Activated naive CD4-positive, alpha-beta T cell treated with anti-CD3 and anti-CD28 coated beads, Interleukin-2, amount 50 U/mL, for 16 hours (primary cell): ENCODE data around the gene RAB6B.

Experiments
- DNase-seq: peaks from one replicate; pipeline ENCODE4 v3.0.0-alpha.2; 2020

The RAB6B gene

GRCh38 chr3:133895208-133896001 is at the start of gene RAB6B:
Gene RAB6B (minus strand): TSS chr3:133895882. CDS start chr3:133895466, 416 bp downstream.
- no peak for DNase-seq

- DNase-seq, result no peak
These were observed 49.1 kb upstream of the RAB6B start for GRCh38 chr3:133944641-133945380.

- no peak for DNase-seq
These were observed 48.5 kb upstream of the RAB6B start for GRCh38 chr3:133944181-133944580.

GRCh38 chr3:133943639-133944141 is 48.0 kb upstream of the RAB6B start:
- no peak for DNase-seq

GRCh38 chr3:133943031-133943535 is 47.4 kb upstream of the RAB6B start:
- no peak for DNase-seq

- DNase-seq, result no peak
These were observed 45.7 kb upstream of the RAB6B start for GRCh38 chr3:133941415-133941821.

- no peak for DNase-seq
These were observed 44.9 kb upstream of the RAB6B start for GRCh38 chr3:133940536-133940935.

GRCh38 chr3:133939463-133939835 is 43.8 kb upstream of the RAB6B start:
- DNase-seq, result no peak

GRCh38 chr3:133938770-133939462 is 43.2 kb upstream of the RAB6B start:
- no peak for DNase-seq

GRCh38 chr3:133937756-133938601 is 42.3 kb upstream of the RAB6B start:
- no peak for DNase-seq

GRCh38 chr3:133937061-133937686 is 41.5 kb upstream of the RAB6B start:
- DNase-seq, result no peak

GRCh38 chr3:133935843-133936769 is 40.4 kb upstream of the RAB6B start:
- no peak for DNase-seq

- DNase-seq, result no peak
These were observed 39.5 kb upstream of the RAB6B start for GRCh38 chr3:133934996-133935842.

- no peak for DNase-seq
These were observed 38.6 kb upstream of the RAB6B start for GRCh38 chr3:133934073-133934970.

- no peak for DNase-seq
These were observed 37.7 kb upstream of the RAB6B start for GRCh38 chr3:133933097-133934024.

GRCh38 chr3:133932009-133932408 is 36.3 kb upstream of the RAB6B start:
- DNase-seq, result no peak

- no peak for DNase-seq
These were observed 35.4 kb upstream of the RAB6B start for GRCh38 chr3:133931084-133931483.
